Esophagus mucosa (tissue), 1 donor: ENCODE measurements around the gene HMGCS2. TPM values are rescaled to one million over a fixed set of nuclear protein-coding genes. Genes with fewer than 3 reads are reported as not detected.

Experiments
- total RNA-seq: library from RNA; stranded (reverse); gene quantifications from one replicate; pipeline ENCODE4 v1.2.4, GENCODE V29; 2023
- donor health status: DM: yes; HTN: yes; CAD: no.

The HMGCS2 gene
- total RNA-seq, 1 donor from 2014 or later: 0.76 TPM

Other genes with a start within 250 kb of the HMGCS2 start
- gene ZNF697, start 120.6 kb downstream of the HMGCS2 start, total RNA-seq: 1.00 TPM
- 108 TPM for gene PHGDH, start 57.0 kb downstream of the HMGCS2 start, total RNA-seq
- gene REG4, start 42.6 kb upstream of the HMGCS2 start, total RNA-seq: not detected
- gene ADAM30, start 127.6 kb upstream of the HMGCS2 start, total RNA-seq: not detected